ENCODE measurements around the gene UGT1A9.
"Not testable (repeated sequence)": the region's sequence is repeated elsewhere in the genome, so short reads cannot be mapped to it uniquely, and the experiment has no call there.

Gene UGT1A9

GRCh38 chr2:233680361-233681045 lies 8.8 kb downstream of the UGT1A9 start:
- no peak for DNase-seq (ENCODE audit: low spot score)

GRCh38 chr2:233681521-233682099 lies 9.9 kb downstream of the UGT1A9 start, which contains the start of gene UGT1A7:
Gene UGT1A7, plus strand, starts transcription at chr2:233681901. Its CDS starts 37 bp downstream, at chr2:233681938.
- DNase-seq (ENCODE audit: low spot score): no peak

- no peak for DNase-seq (ENCODE audit: low spot score)
Observed at GRCh38 chr2:233684640-233685039, 12.9 kb downstream of the UGT1A9 start.

GRCh38 chr2:233686928-233687327 lies 15.2 kb downstream of the UGT1A9 start:
- DNase-seq (ENCODE audit: low spot score): no peak

GRCh38 chr2:233688341-233688740 lies 16.6 kb downstream of the UGT1A9 start:
- DNase-seq (ENCODE audit: low spot score): no peak

GRCh38 chr2:233689031-233689430 lies 17.3 kb downstream of the UGT1A9 start:
- no peak for DNase-seq (ENCODE audit: low spot score)

GRCh38 chr2:233689501-233689900 lies 17.8 kb downstream of the UGT1A9 start:
- no peak for DNase-seq (ENCODE audit: low spot score)

- no peak for DNase-seq (ENCODE audit: low spot score)
Observed at GRCh38 chr2:233690444-233690843, 18.7 kb downstream of the UGT1A9 start.

- no peak for DNase-seq (ENCODE audit: low spot score)
Observed at GRCh38 chr2:233691443-233692433, 20.0 kb downstream of the UGT1A9 start.

GRCh38 chr2:233692648-233693047 lies 20.9 kb downstream of the UGT1A9 start, which contains the start of gene UGT1A6:
Gene UGT1A6, plus strand, starts transcription at chr2:233692890. Its CDS starts 115 bp downstream, at chr2:233693005.
- DNase-seq (ENCODE audit: low spot score): no peak

- no peak for DNase-seq (ENCODE audit: low spot score)
Observed at GRCh38 chr2:233693963-233694362, 22.3 kb downstream of the UGT1A9 start.

GRCh38 chr2:233698740-233699139 lies 27.0 kb downstream of the UGT1A9 start:
- no peak for DNase-seq (ENCODE audit: low spot score)

- DNase-seq (ENCODE audit: low spot score): no peak
Observed at GRCh38 chr2:233699424-233700027, 27.8 kb downstream of the UGT1A9 start.

- no peak for DNase-seq (ENCODE audit: low spot score)
Observed at GRCh38 chr2:233700028-233700635, 28.4 kb downstream of the UGT1A9 start.

- not testable (repeated sequence) for DNase-seq (ENCODE audit: low spot score)
Observed at GRCh38 chr2:233700842-233701241, 29.1 kb downstream of the UGT1A9 start.

GRCh38 chr2:233702238-233702637 lies 30.5 kb downstream of the UGT1A9 start:
- no peak for DNase-seq (ENCODE audit: low spot score)

- DNase-seq (ENCODE audit: low spot score): no peak
Observed at GRCh38 chr2:233705911-233706506, 34.3 kb downstream of the UGT1A9 start.

- DNase-seq (ENCODE audit: low spot score): no peak
Observed at GRCh38 chr2:233706720-233707119, 35.0 kb downstream of the UGT1A9 start.

GRCh38 chr2:233707940-233708644 lies 36.4 kb downstream of the UGT1A9 start:
- DNase-seq (ENCODE audit: low spot score): no peak

- no peak for DNase-seq (ENCODE audit: low spot score)
Observed at GRCh38 chr2:233708942-233709341, 37.2 kb downstream of the UGT1A9 start.

Data from kidney capillary endothelial cell (primary cell).